SJSA1 (cell line): ENCODE data around the gene CFAP77. TPM values are rescaled to one million over a fixed set of nuclear protein-coding genes. Genes with fewer than 3 reads are reported as not detected.

Experiments
- DNase-seq, 2 experiments: peaks; one replicate each; pipeline ENCODE4 v3.0.0-alpha.2; 2015 to 2020; ENCODE audit warnings: low spot score in 2 of 2, low read depth in 1 of 2
- H3K27ac ChIP-seq: fragments of 250-450 bp; sonication (Bioruptor Pico); 2 replicates; pipeline ENCODE4 v1.5.1; 2020; ENCODE audit warnings: mild to moderate bottlenecking, moderate library complexity
- H3K27me3 ChIP-seq: fragments of 250-450 bp; sonication (Bioruptor Pico); replicated peaks from 2 replicates; pipeline ENCODE4 v1.5.1; 2020; ENCODE audit warnings: mild to moderate bottlenecking, moderate library complexity
- H3K36me3 ChIP-seq: fragments of 250-450 bp; sonication (Bioruptor Pico); 2 replicates; pipeline ENCODE4 v1.5.1; 2020; ENCODE audit warnings: mild to moderate bottlenecking
- H3K4me1 ChIP-seq: fragments of 250-450 bp; sonication (Bioruptor Pico); replicated peaks from 2 replicates; pipeline ENCODE4 v1.6.1; 2021; ENCODE audit warnings: mild to moderate bottlenecking
- H3K4me3 ChIP-seq: fragments of 250-450 bp; sonication (Bioruptor Pico); 2 replicates; pipeline ENCODE4 v1.5.1; 2020; ENCODE audit warnings: mild to moderate bottlenecking
- H3K9me3 ChIP-seq: fragments of 250-450 bp; sonication (Bioruptor Pico); replicated peaks from 2 replicates; pipeline ENCODE4 v1.5.1; 2020; ENCODE audit warnings: mild to moderate bottlenecking
- total RNA-seq: library from RNA; depleted of rRNA; stranded (reverse); fragments of >200 nt; shearing (Covaris generic); gene quantifications from 2 replicates; pipeline ENCODE4 v1.2.3, GENCODE V29; 2014

CFAP77 gene
- total RNA-seq, 1 experiment from 2014 or later = 0.42 TPM

DNA sequence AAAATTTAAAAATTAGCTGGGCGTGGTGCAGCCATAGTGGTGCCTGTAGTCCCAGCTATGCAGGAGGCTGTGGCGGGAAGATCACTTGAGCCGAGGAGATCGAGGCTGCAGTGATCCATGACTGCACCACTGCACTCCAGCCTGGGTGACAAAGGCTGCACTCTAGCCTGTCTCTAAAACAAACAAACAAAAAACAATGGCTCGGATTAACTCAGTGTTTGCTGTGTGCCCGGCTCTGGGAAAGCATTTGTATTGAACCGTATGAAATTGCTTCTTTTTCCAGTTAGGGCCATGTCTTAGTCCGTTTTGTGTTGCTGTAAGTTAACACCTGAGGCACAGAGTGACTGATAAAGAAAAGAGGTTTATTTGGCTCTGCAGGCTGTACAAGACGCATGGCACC, 62.6 kb downstream of the CFAP77 start:
- DNase-seq = no peak
- Histone ChIP-seq H3K27me3 (peaks cover 22% of the 10 kb centered on the region), H3K36me3 (no peaks in the 10 kb centered on the region), H3K9me3 (no peaks in the 10 kb centered on the region; the same call in 1 of the 2 replicates), H3K4me1 (0 out of 2 replicates have a peak, but pooled peaks cover 3% of the 10 kb centered on the region), H3K4me3 (no peak overlapping the region), H3K27ac (no peak overlapping the region)

GRCh38 chr9:132474253-132474652, 64.2 kb downstream of the CFAP77 start:
- Histone ChIP-seq H3K27me3 (peaks cover 13% of the 10 kb centered on the region), H3K27ac (no peak overlapping the region), H3K4me3 (no peak overlapping the region), H3K4me1 (0 out of 2 replicates have a peak, but pooled peaks cover 3% of the 10 kb centered on the region), H3K36me3 (no peaks in the 10 kb centered on the region), H3K9me3 (no peaks in the 10 kb centered on the region; the same call in 1 of the 2 replicates)
- DNase-seq = no peak

GRCh38 chr9:132478353-132479050, 68.5 kb downstream of the CFAP77 start:
- DNase-seq = no peak
- H3K27me3 ChIP-seq = peaks cover 13% of the 10 kb centered on the region

DNA sequence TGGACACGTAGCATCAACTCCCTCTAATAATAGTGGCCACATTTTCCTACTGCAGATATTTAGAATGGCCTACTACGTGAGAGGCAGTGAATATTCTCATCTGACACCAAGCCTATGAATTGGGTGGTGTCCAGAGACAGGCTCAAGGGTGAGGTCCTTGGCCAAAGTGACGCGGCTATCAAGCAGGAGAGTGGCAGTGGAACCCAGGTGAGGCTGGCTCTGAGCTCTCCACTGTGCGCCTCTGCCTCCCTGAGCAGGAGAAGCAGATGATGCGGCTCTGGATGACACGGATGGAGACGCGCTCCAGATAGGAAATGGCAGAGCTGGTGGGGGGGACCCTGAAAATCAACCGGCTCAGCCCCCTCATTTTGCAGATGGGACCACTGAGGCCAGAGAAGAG, 69.7 kb downstream of the CFAP77 start:
- Histone ChIP-seq H3K27ac (no peak overlapping the region), H3K27me3 (peaks cover 19% of the 10 kb centered on the region)

More at GRCh38 chr9:132478353-132479050, 68.5 kb downstream of the CFAP77 start:
- Histone ChIP-seq H3K36me3 (no peaks in the 10 kb centered on the region), H3K4me1 (no peaks in the 10 kb centered on the region), H3K4me3 (no peak overlapping the region), H3K27ac (no peak overlapping the region), H3K9me3 (no peaks in the 10 kb centered on the region)

GRCh38 chr9:132481053-132481849, 71.2 kb downstream of the CFAP77 start:
- Histone ChIP-seq H3K4me3 (no peak overlapping the region), H3K27ac (no peak overlapping the region), H3K27me3 (peaks cover 13% of the 10 kb centered on the region)

More for the DNA sequence above, 69.7 kb downstream of the CFAP77 start:
- DNase-seq = no peak
- Histone ChIP-seq H3K4me3 (no peak overlapping the region), H3K36me3 (no peaks in the 10 kb centered on the region), H3K9me3 (no peaks in the 10 kb centered on the region), H3K4me1 (no peaks in the 10 kb centered on the region)

GRCh38 chr9:132482196-132482813, 72.3 kb downstream of the CFAP77 start:
- no peaks in the 10 kb centered on the region for H3K4me1 ChIP-seq
- H3K27me3 ChIP-seq = peaks cover 17% of the 10 kb centered on the region
- no peak overlapping the region for H3K4me3 ChIP-seq
- H3K9me3 ChIP-seq = no peaks in the 10 kb centered on the region
- DNase-seq = no peak
- H3K27ac ChIP-seq = no peak overlapping the region
- no peaks in the 10 kb centered on the region for H3K36me3 ChIP-seq

More at GRCh38 chr9:132481053-132481849, 71.2 kb downstream of the CFAP77 start:
- DNase-seq = no peak
- no peaks in the 10 kb centered on the region for H3K9me3 ChIP-seq
- no peaks in the 10 kb centered on the region for H3K36me3 ChIP-seq
- no peaks in the 10 kb centered on the region for H3K4me1 ChIP-seq

- Histone ChIP-seq H3K27me3 (peaks cover 34% of the 10 kb centered on the region), H3K27ac (no peak overlapping the region), H3K36me3 (no peaks in the 10 kb centered on the region), H3K4me1 (no peaks in the 10 kb centered on the region), H3K4me3 (no peak overlapping the region), H3K9me3 (no peaks in the 10 kb centered on the region)
- no peak for DNase-seq
Measured at GRCh38 chr9:132485393-132485792, 75.4 kb downstream of the CFAP77 start.

- Histone ChIP-seq H3K27ac (no peak overlapping the region), H3K9me3 (no peaks in the 10 kb centered on the region), H3K4me1 (no peaks in the 10 kb centered on the region), H3K36me3 (no peaks in the 10 kb centered on the region), H3K27me3 (peaks cover 41% of the 10 kb centered on the region), H3K4me3 (no peak overlapping the region)
- no peak for DNase-seq
Measured at GRCh38 chr9:132486706-132487350, 76.8 kb downstream of the CFAP77 start.

GRCh38 chr9:132487351-132487791, 77.4 kb downstream of the CFAP77 start:
- Histone ChIP-seq H3K9me3 (no peaks in the 10 kb centered on the region), H3K27me3 (peaks cover 42% of the 10 kb centered on the region)

DNA sequence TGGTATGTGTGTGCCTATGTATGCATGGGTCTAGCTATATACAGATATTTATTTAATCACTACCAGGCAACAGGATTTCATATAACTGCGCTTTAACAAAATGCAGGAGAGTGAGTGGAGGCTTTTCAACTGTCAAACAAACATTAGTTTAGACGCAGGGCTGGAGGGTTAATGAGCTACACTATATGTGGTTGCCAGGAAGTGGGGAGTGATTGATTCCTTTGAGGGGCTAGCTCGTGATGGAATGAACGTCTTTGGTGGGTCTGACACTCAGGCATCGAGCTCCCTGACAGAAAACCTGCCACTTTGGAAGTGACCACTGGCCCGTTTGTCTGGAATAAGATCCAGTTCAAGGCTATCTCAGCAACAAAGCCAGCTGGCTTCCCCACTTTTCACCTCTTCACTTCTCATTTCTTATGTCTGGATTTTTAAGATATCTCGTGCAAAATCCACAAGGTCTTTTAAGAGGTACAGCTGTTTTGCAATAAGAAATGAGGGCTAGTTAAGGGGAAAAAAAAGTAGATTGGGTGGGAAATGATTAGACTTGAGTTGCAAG, 78.0 kb downstream of the CFAP77 start:
- Histone ChIP-seq H3K27me3 (peaks cover 42% of the 10 kb centered on the region), H3K27ac (no peak overlapping the region)
- DNase-seq = no peak

More at GRCh38 chr9:132487351-132487791, 77.4 kb downstream of the CFAP77 start:
- DNase-seq = no peak
- Histone ChIP-seq H3K36me3 (no peaks in the 10 kb centered on the region), H3K27ac (no peak overlapping the region), H3K4me1 (no peaks in the 10 kb centered on the region), H3K4me3 (no peak overlapping the region)

GRCh38 chr9:132488626-132489025, 78.6 kb downstream of the CFAP77 start:
- DNase-seq = no peak
- Histone ChIP-seq H3K36me3 (no peaks in the 10 kb centered on the region), H3K4me1 (no peaks in the 10 kb centered on the region), H3K4me3 (no peak overlapping the region), H3K27ac (no peak overlapping the region), H3K27me3 (peaks cover 42% of the 10 kb centered on the region), H3K9me3 (no peaks in the 10 kb centered on the region)

More for the DNA sequence above, 78.0 kb downstream of the CFAP77 start:
- Histone ChIP-seq H3K36me3 (no peaks in the 10 kb centered on the region), H3K4me3 (no peak overlapping the region), H3K4me1 (no peaks in the 10 kb centered on the region), H3K9me3 (no peaks in the 10 kb centered on the region)

DNA sequence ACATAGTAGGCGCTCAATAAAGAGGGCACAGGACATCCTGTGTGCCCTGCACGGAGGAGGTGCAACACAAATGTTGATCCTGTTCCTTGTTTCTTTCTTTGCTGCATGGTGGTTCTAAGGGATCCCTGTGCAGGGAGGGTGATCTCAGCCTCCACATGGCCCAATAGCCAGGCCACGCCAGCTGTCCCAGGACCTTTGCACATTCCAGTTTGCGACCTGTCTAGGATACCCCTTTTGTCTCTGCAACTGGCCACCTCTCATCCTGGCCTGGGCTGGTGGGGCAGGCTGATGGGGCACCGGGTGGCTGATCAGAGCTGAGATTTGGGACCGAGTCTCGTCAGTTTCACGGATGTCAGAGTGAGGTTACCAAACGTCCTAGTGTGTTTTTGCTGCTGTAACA, 79.5 kb downstream of the CFAP77 start:
- Histone ChIP-seq H3K4me3 (no peak overlapping the region), H3K27ac (no peak overlapping the region), H3K27me3 (peaks cover 36% of the 10 kb centered on the region), H3K36me3 (no peaks in the 10 kb centered on the region), H3K4me1 (no peaks in the 10 kb centered on the region), H3K9me3 (no peaks in the 10 kb centered on the region)
- DNase-seq = no peak

DNA sequence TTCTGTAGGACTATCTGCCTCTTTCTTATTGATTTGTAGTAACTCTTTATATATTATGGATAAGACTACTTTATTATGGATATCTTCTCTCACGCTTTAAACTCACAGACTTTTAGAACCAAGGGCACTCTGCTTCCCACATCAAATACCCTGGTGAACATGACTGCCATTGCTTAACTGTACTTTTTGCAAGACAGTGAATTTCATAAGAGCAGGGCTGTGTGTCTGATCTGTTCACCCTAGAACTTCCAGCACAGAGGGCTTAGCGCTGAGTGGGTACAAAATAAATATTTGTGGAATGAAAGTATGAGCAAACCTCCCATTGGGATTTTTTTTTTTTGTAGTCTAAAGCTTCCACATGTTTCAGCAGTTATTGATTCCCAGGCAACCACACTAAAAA, 84.8 kb downstream of the CFAP77 start:
- Histone ChIP-seq H3K4me1 (no peaks in the 10 kb centered on the region), H3K4me3 (no peak overlapping the region), H3K36me3 (no peaks in the 10 kb centered on the region), H3K9me3 (no peaks in the 10 kb centered on the region), H3K27ac (no peak overlapping the region), H3K27me3 (peaks cover 16% of the 10 kb centered on the region)
- no peak for DNase-seq
